A673 (cell line): ENCODE data around the gene SHOX.

Source experiments
- CTCF ChIP-seq: fragments of 300-800, 200-600 bp; sonication (generic); conservative IDR thresholded peaks from 2 replicates; pipeline ENCODE4 v1.5.1; 2017; ENCODE audit warnings: low read depth, mild to moderate bottlenecking, antibody characterized with exemption, low read length, moderate library complexity, mixed read lengths
- EZH2 ChIP-seq: fragments of 200-600 bp; sonication (generic); IDR thresholded peaks from 2 replicates; pipeline ENCODE4 v1.6.1; 2017; ENCODE audit warnings: borderline replicate concordance, low read depth, mild to moderate bottlenecking, mixed read lengths, antibody characterized with exemption, low read length; ENCODE audit not compliant: poor library complexity, severe bottlenecking

- no peak for TF ChIP-seq CTCF
- TF ChIP-seq EZH2, result no peak
Observed at GRCh38 chrX:670645-671044, 40.1 kb downstream of the SHOX start.
